GM10248 (cell line): ENCODE data around the gene GRIK5.
A peak's percentile ranks its signal among the peaks of the same experiment; 100 is the strongest.

ENCODE experiments used
- CTCF ChIA-PET: fragments of 300-600 bp; sonication (Branson Sonifier 250); formaldehyde crosslinking; extraction: SDS; loops from one replicate; lab custom pipeline; 2021; ENCODE audit warnings: antibody characterized with exemption; lab: Yijun Ruan, JAX
- POLR2A ChIA-PET: fragments of 350-650 bp; sonication (Branson Sonifier 250); formaldehyde crosslinking; extraction: SDS; loops from one replicate; lab custom pipeline; 2020; ENCODE audit warnings: antibody characterized with exemption; lab: Yijun Ruan, JAX
- DNase-seq: peaks from one replicate; pipeline ENCODE4 v3.0.0; 2012; ENCODE audit errors: extremely low spot score
- CTCF ChIP-seq: IDR thresholded peaks from 2 replicates; pipeline ENCODE4 v1.5.1; 2012; ENCODE audit warnings: mild to moderate bottlenecking, low read depth; ENCODE audit errors: extremely low read depth, missing control alignments, control extremely low read depth

The GRIK5 gene

GRCh38 chr19:42003506-42004294 is 66.3 kb downstream of the GRIK5 start:
- no peak for DNase-seq
- POLR2A ChIA-PET: no interaction called here
- no peak for TF ChIP-seq CTCF
- CTCF ChIA-PET: interaction anchor here (0.8 kb wide), 1 partner anchor 28 kb away, joined by 3 read pairs; no protein-coding TSS in a partner anchor

- TF ChIP-seq CTCF: no peak
- ChIA-PET CTCF (no interaction called here), POLR2A (no interaction called here)
- no peak for DNase-seq
Observed at GRCh38 chr19:41999878-42000208, 70.2 kb downstream of the GRIK5 start.

GRCh38 chr19:41999071-41999877 is 70.7 kb downstream of the GRIK5 start:
- ChIA-PET CTCF (interaction anchor here (1.8 kb wide), 1 partner anchor 31 kb away, joined by 4 read pairs; no protein-coding TSS in a partner anchor), POLR2A (no interaction called here)
- no peak for DNase-seq
- no peak for TF ChIP-seq CTCF

GRCh38 chr19:41998246-41999020 is 71.6 kb downstream of the GRIK5 start:
- TF ChIP-seq CTCF: peak; percentile 61
- POLR2A ChIA-PET: no interaction called here
- peak; percentile 73 for DNase-seq
- CTCF ChIA-PET: interaction anchor here (1.8 kb wide), 1 partner anchor 32 kb away, joined by 4 read pairs; no protein-coding TSS in a partner anchor

GRCh38 chr19:41997851-41998229 is 72.2 kb downstream of the GRIK5 start:
- POLR2A ChIA-PET: no interaction called here
- DNase-seq: no peak
- TF ChIP-seq CTCF: no peak
- CTCF ChIA-PET: interaction anchor here (1.2 to 1.8 kb wide), 4 partner anchors 32 to 202 kb away, joined by 3 to 4 read pairs (median 3); partner anchors contain the start of gene CEACAM3
